LHCN-M2 (cell line): ENCODE data around the gene TARS2. TPM values are rescaled to one million over a fixed set of nuclear protein-coding genes. Genes with fewer than 3 reads are reported as not detected.
A peak's percentile ranks its signal among the peaks of the same experiment; 100 is the strongest.

Experiments used
- DNase-seq: peaks from one replicate; pipeline ENCODE4 v3.0.0-alpha.2; 2012; ENCODE audit warnings: low read depth
- total RNA-seq: library from RNA; depleted of rRNA; stranded (reverse); fragments of >200 nt; gene quantifications from 2 replicates; pipeline ENCODE4 v1.2.3, GENCODE V29; 2014

TARS2 gene
- total RNA-seq, 1 experiment from 2014 or later = 18.9 TPM

- peak; percentile 85 for DNase-seq
These were observed 21.0 kb downstream of the TARS2 start, which contains the start of gene ECM1 for GRCh38 chr1:150507912-150508864. Gene ECM1 (plus strand): TSS chr1:150508109. CDS start chr1:150508210, 101 bp downstream.

- no peak for DNase-seq
These were observed 21.8 kb downstream of the TARS2 start for GRCh38 chr1:150508982-150509381.

GRCh38 chr1:150511551-150511950 is 24.3 kb downstream of the TARS2 start:
- no peak for DNase-seq

- DNase-seq = no peak
These were observed 24.9 kb downstream of the TARS2 start for GRCh38 chr1:150511985-150512660.

GRCh38 chr1:150512846-150513245 is 25.6 kb downstream of the TARS2 start:
- no peak for DNase-seq

GRCh38 chr1:150513351-150513791 is 26.2 kb downstream of the TARS2 start:
- DNase-seq = peak; percentile 31

GRCh38 chr1:150514260-150514659 is 27.0 kb downstream of the TARS2 start:
- no peak for DNase-seq

GRCh38 chr1:150514913-150515327 is 27.7 kb downstream of the TARS2 start:
- no peak for DNase-seq

- DNase-seq = peak; percentile 95
These were observed 28.3 kb downstream of the TARS2 start, which contains the start of gene FALEC for GRCh38 chr1:150515328-150516049. Gene FALEC (plus strand): TSS chr1:150515752.

GRCh38 chr1:150516050-150516591 is 28.9 kb downstream of the TARS2 start:
- no peak for DNase-seq

- no peak for DNase-seq
These were observed 29.4 kb downstream of the TARS2 start for GRCh38 chr1:150516616-150517015.

- no peak for DNase-seq
These were observed 34.2 kb downstream of the TARS2 start for GRCh38 chr1:150521196-150521968.

GRCh38 chr1:150525348-150525747 is 38.1 kb downstream of the TARS2 start:
- DNase-seq = no peak

- peak; percentile 50 for DNase-seq
These were observed 41.0 kb downstream of the TARS2 start for GRCh38 chr1:150528196-150528595.

GRCh38 chr1:150529017-150529416 is 41.8 kb downstream of the TARS2 start:
- peak; percentile 60 for DNase-seq

- DNase-seq = no peak
These were observed 43.4 kb downstream of the TARS2 start for GRCh38 chr1:150530491-150531159.

GRCh38 chr1:150532860-150533259 is 45.6 kb downstream of the TARS2 start:
- no peak for DNase-seq

- DNase-seq = no peak
These were observed 46.8 kb downstream of the TARS2 start for GRCh38 chr1:150534002-150534401.

- DNase-seq = peak; percentile 47
These were observed 48.5 kb downstream of the TARS2 start for GRCh38 chr1:150535511-150536287.
